Lung microvascular endothelial cell (primary cell): ENCODE data around the gene DNAJC5. TPM values are rescaled to one million over a fixed set of nuclear protein-coding genes. Genes with fewer than 3 reads are reported as not detected.

ENCODE experiments used
- DNase-seq, 2 donors: peaks; one replicate each; pipeline versions ENCODE4 v3.0.0 to v3.0.0-alpha.2; 2010; ENCODE audit warnings: low read depth in 2 of 2
- total RNA-seq: library from RNA; depleted of rRNA; stranded (reverse); fragments of >200 nt; gene quantifications from 2 replicates; pipeline ENCODE4 v1.2.1, GENCODE V29; 2014

DNAJC5 gene
- total RNA-seq, 1 donor from 2014 or later: 68.5 TPM

DNA sequence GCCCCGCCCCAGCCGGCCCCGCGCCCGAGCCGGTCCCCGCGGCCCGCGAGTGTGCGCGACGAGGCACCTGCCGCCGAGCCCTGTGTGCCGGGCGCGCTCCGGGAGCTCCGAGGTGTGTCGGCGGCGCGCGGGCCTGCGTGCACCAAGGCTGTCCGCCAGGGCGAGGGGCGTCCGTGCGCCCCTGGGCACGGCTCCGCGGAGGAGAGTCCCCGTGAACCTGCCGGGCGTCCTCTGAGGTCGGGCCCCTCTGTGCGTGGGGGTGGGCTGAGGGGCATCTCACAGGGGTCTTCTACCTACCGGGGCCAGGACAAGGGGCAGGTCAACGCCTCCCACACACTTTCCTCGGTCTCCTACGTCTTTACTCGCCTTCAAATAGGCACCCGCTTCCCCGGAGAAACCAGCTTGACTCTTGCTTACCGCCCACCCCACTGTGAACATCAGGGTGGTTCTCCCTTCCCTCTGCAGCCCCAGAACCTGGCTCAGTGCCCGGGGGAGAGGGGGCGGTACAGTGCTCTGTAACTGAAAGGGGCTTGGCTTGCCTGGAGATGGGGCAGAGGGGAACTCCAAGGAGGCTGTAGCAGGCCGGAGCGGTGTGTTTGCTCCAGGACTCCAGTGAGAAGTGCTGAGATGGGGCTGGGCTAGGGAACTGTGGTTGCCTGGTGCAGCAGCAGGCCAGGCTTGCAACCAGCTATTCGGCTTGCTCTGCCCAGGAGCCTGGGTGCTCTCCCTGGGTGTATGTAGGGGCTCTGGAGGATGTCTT, 84.8 kb downstream of the DNAJC5 start, which contains the start of gene SAMD10:
Gene SAMD10 (minus strand): TSS at position 86 of the 760 bp plus-strand sequence. CDS start 175 bp downstream, outside the sequence.
- peak; percentile 33 to 50 for DNase-seq

- no peak for DNase-seq
Measured at GRCh38 chr20:63980317-63980805, 85.4 kb downstream of the DNAJC5 start.

DNA sequence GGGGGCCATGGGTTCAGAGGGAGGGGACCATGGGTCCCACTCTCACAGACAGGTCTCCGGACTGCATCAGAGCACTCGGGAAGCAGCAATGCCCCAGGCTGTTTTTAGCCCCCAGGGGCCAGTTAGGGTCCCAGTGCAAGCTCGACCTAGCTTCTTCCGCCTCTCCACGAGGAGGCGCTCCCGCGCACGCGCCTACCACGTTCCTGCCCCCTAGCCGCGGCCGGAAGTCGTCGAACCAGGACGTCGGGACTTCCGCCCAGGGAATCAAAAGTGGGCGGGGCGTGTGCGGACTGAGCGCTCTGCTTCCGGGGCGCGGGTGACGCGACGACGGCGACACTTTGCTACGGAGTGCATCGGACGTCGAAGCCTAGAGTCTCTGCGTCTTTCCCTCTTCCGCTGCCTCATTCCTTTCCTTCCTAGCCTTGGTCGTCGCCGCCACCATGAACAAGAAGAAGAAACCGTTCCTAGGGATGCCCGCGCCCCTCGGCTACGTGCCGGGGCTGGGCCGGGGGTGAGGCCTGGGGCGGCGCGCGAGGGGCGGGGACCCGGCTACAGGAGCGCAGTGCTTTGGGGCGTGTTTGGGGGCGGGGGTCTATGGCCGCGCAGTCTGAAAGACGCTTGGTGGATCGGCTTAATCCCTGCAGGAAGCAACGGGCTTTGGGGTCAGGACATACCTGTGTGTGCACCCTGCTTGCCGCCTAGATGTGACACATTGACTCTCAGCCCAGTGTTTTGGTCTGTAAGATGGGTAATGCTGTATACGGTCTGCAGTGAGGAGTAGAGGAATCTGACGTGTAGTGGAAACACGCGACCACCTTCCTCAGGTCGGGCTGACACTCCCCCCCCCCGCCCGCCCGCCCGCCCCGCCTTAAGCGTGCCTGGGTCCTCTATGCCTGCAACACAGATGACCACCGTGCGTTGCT, 86.1 kb downstream of the DNAJC5 start, which contains the start of gene PRPF6:
Gene PRPF6 (plus strand): TSS at position 327 of the 923 bp plus-strand sequence. CDS start 114 bp downstream, at position 441.
- peak; percentile 97 for DNase-seq

- no peak for DNase-seq
Measured at GRCh38 chr20:63982937-63983336, 88.0 kb downstream of the DNAJC5 start.

Other genes starting within 250 kb of the DNAJC5 start
- under 0.01 and 1.1 TPM in 2 replicates for gene STMN3, start 241.7 kb upstream of the DNAJC5 start, total RNA-seq
- 4.4 and 4.6 TPM in 2 replicates for gene RTEL1, start 236.8 kb upstream of the DNAJC5 start, total RNA-seq
- 3.2 and 12.6 TPM in 2 replicates for gene TNFRSF6B, start 198.5 kb upstream of the DNAJC5 start, total RNA-seq
- gene ARFRP1, start 187.2 kb upstream of the DNAJC5 start, total RNA-seq: 22.7 and 31.2 TPM in 2 replicates
- 7.0 and 11.7 TPM in 2 replicates for gene ZGPAT, start 187.1 kb upstream of the DNAJC5 start, total RNA-seq
- gene LIME1, start 158.5 kb upstream of the DNAJC5 start, total RNA-seq: 0.87 and 1.4 TPM in 2 replicates
- 6.3 and 6.5 TPM in 2 replicates for gene SLC2A4RG, start 155.3 kb upstream of the DNAJC5 start, total RNA-seq
- 37.7 and 46.4 TPM in 2 replicates for gene ZBTB46, start 63.9 kb upstream of the DNAJC5 start, total RNA-seq
- gene ABHD16B, start 33.6 kb upstream of the DNAJC5 start, total RNA-seq: not detected in 2 replicates
- 96.3 and 113 TPM in 2 replicates for gene TPD52L2, start 29.9 kb upstream of the DNAJC5 start, total RNA-seq
- gene UCKL1, start 61.3 kb downstream of the DNAJC5 start, total RNA-seq: 25.5 and 29.6 TPM in 2 replicates
- 6.1 and 7.1 TPM in 2 replicates for gene ZNF512B, start 74.8 kb downstream of the DNAJC5 start, total RNA-seq
- gene SAMD10, start 84.5 kb downstream of the DNAJC5 start, total RNA-seq: 3.1 and 3.2 TPM in 2 replicates
- 38.8 and 54.8 TPM in 2 replicates for gene PRPF6, start 86.0 kb downstream of the DNAJC5 start, total RNA-seq
- gene C20orf204, start 141.1 kb downstream of the DNAJC5 start, total RNA-seq: 4.8 and 6.9 TPM in 2 replicates
- gene SOX18, start 154.5 kb downstream of the DNAJC5 start, total RNA-seq: 23.8 and 29.6 TPM in 2 replicates
- gene TCEA2, start 168.1 kb downstream of the DNAJC5 start, total RNA-seq: 25.5 and 30.6 TPM in 2 replicates
- 12.6 and 18.7 TPM in 2 replicates for gene RGS19, start 184.4 kb downstream of the DNAJC5 start, total RNA-seq
- gene OPRL1, start 185.0 kb downstream of the DNAJC5 start, total RNA-seq: 1.7 and 3.0 TPM in 2 replicates
- 0.20 and 0.22 TPM in 2 replicates for gene LKAAEAR1, start 189.3 kb downstream of the DNAJC5 start, total RNA-seq
- not detected in 2 replicates for gene NPBWR2, start 212.4 kb downstream of the DNAJC5 start, total RNA-seq